Measurements from ENCODE around the gene AVEN. TPM values are rescaled to one million over a fixed set of nuclear protein-coding genes. Genes with fewer than 3 reads are reported as not detected.
"Not testable (repeated sequence)": the region's sequence is repeated elsewhere in the genome, so short reads cannot be mapped to it uniquely, and the experiment has no call there.

The AVEN gene
- total RNA-seq, 1 experiment from 2014 or later = 21.4 TPM

GRCh38 chr15:33852094-33852493 lies 186.9 kb downstream of the AVEN start:
- DNase-seq (ENCODE audit: low read depth) = no peak

- DNase-seq (ENCODE audit: low read depth) = no peak
These were observed 187.9 kb downstream of the AVEN start for GRCh38 chr15:33851079-33851478.

GRCh38 chr15:33848011-33848410 lies 191.0 kb downstream of the AVEN start:
- DNase-seq (ENCODE audit: low read depth) = no peak

GRCh38 chr15:33846862-33847261 lies 192.1 kb downstream of the AVEN start:
- DNase-seq (ENCODE audit: low read depth) = no peak

GRCh38 chr15:33846142-33846541 lies 192.9 kb downstream of the AVEN start:
- DNase-seq (ENCODE audit: low read depth) = no peak

GRCh38 chr15:33844597-33844996 lies 194.4 kb downstream of the AVEN start:
- no peak for DNase-seq (ENCODE audit: low read depth)

GRCh38 chr15:33844186-33844585 lies 194.8 kb downstream of the AVEN start:
- no peak for DNase-seq (ENCODE audit: low read depth)

GRCh38 chr15:33840615-33841014 lies 198.4 kb downstream of the AVEN start:
- no peak for DNase-seq (ENCODE audit: low read depth)

- no peak for DNase-seq (ENCODE audit: low read depth)
These were observed 199.5 kb downstream of the AVEN start for GRCh38 chr15:33839540-33839939.

GRCh38 chr15:33837294-33837693 lies 201.7 kb downstream of the AVEN start:
- DNase-seq (ENCODE audit: low read depth) = no peak

GRCh38 chr15:33834892-33835743 lies 203.9 kb downstream of the AVEN start:
- DNase-seq (ENCODE audit: low read depth) = no peak

GRCh38 chr15:33831646-33832045 lies 207.4 kb downstream of the AVEN start:
- no peak for DNase-seq (ENCODE audit: low read depth)

- DNase-seq (ENCODE audit: low read depth) = no peak
These were observed 208.7 kb downstream of the AVEN start for GRCh38 chr15:33830351-33830750.

- no peak for DNase-seq (ENCODE audit: low read depth)
These were observed 212.8 kb downstream of the AVEN start for GRCh38 chr15:33826201-33826600.

GRCh38 chr15:33825453-33825852 lies 213.6 kb downstream of the AVEN start:
- no peak for DNase-seq (ENCODE audit: low read depth)

- no peak for DNase-seq (ENCODE audit: low read depth)
These were observed 215.9 kb downstream of the AVEN start for GRCh38 chr15:33823119-33823518.

GRCh38 chr15:33822479-33822878 lies 216.5 kb downstream of the AVEN start:
- DNase-seq (ENCODE audit: low read depth) = no peak

- DNase-seq (ENCODE audit: low read depth) = not testable (repeated sequence)
These were observed 219.5 kb downstream of the AVEN start for GRCh38 chr15:33819499-33819898.

Other genes with a start within 250 kb of the AVEN start
- gene CHRM5, start 70.7 kb downstream of the AVEN start, total RNA-seq (2014; rRNA removed; shearing (Covaris generic)) = 0.36 TPM in 1 of 2 replicates, not detected in the other
- gene EMC7, start 62.7 kb upstream of the AVEN start, total RNA-seq (2014; rRNA removed; shearing (Covaris generic)) = 22.2 and 27.9 TPM in 2 replicates
- 1.4 and 2.4 TPM in 2 replicates for gene PGBD4, start 62.9 kb upstream of the AVEN start, total RNA-seq (2014; rRNA removed; shearing (Covaris generic))
- 47.8 and 54.4 TPM in 2 replicates for gene KATNBL1, start 170.9 kb upstream of the AVEN start, total RNA-seq (2014; rRNA removed; shearing (Covaris generic))
- gene EMC4, start 185.8 kb upstream of the AVEN start, total RNA-seq (2014; rRNA removed; shearing (Covaris generic)) = 266 and 281 TPM in 2 replicates